GM19397 (cell line): Measurements from ENCODE around the gene NCDN.

ENCODE experiments used
- ATAC-seq: cut with Tn5 transposase; IDR thresholded peaks from one replicate; pipeline ENCODE4 v1.9.1; 2021; ENCODE audit warnings: mild to moderate bottlenecking, moderate library complexity; ENCODE audit not compliant: unreplicated experiment

NCDN gene

GRCh38 chr1:35554266-35555211 is 3.1 kb upstream of the NCDN start:
- no peak for ATAC-seq

- ATAC-seq, result no peak
Observed at GRCh38 chr1:35555212-35555584, 2.4 kb upstream of the NCDN start.

DNA sequence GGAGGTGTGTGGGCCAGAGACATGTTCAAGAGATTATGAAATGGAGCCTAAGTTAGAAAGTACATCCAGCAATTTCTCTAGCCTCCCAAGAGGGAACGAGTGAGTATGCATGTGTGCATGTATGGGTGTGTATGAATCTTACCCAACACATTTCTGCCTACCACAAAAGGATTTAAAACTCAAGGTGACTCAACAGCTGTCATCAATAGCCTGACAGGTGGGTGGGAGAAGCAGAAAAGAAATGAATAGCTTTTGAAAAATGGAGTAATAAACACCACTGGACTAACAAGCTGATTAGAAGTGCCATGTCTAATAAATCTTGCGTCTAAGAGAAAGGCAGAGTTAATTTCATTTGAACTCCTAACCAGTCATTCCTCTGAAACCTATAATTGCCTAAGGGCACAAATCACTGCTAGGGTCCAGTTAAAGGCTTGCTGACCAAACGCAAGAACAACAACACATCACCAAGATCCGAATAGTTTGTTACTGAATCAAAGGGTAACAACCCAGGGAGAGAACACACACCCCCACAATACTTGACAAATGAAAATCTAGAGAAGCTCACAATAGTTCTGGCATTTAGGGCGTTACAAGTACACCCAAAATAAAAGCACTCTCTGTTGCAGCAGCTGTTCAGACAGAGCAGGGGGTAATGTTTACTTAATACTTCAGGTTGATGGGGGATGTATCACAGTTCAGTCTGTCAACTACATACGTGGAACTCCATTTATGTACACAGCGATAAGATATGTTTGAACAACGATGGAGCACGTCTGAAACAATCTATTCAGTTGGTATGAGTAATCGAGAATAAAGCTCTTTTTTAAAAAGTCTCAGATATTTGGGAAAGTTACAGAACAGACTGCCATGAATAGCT is 1.8 kb upstream of the NCDN start:
- no peak for ATAC-seq

- ATAC-seq, result no peak
Observed at GRCh38 chr1:35556484-35557117, 998 bp upstream of the NCDN start.

DNA sequence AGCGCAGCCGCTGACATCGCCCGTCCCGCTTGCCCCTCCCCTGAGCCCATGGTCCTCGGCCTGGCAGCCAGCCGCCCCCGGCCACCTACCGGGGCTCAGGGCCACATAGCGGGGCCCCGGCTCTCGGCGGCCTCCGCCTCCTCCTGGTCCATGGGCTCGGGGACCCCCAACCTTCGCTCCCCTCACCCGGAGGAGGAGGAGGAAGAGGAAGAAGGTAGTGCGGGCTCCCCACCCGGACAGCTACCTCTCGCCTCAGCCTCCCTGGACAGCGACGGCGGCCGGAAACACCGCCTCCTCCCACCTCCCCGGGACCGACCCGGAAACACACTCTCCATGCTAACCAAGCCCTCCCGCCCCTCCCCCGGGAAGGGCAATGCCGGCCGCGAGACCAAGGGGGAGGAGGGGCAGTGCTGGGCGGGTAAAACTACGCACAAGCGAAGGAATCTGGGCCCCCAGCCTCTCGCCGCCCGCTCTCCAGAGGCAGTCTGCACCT is 435 bp upstream of the NCDN start, which contains the start of gene KIAA0319L:
TSS of gene KIAA0319L (minus strand) at position 286 of the 493 bp plus-strand sequence. CDS start 2,912 bp downstream, outside the sequence.
- ATAC-seq, result peak; percentile 73

DNA sequence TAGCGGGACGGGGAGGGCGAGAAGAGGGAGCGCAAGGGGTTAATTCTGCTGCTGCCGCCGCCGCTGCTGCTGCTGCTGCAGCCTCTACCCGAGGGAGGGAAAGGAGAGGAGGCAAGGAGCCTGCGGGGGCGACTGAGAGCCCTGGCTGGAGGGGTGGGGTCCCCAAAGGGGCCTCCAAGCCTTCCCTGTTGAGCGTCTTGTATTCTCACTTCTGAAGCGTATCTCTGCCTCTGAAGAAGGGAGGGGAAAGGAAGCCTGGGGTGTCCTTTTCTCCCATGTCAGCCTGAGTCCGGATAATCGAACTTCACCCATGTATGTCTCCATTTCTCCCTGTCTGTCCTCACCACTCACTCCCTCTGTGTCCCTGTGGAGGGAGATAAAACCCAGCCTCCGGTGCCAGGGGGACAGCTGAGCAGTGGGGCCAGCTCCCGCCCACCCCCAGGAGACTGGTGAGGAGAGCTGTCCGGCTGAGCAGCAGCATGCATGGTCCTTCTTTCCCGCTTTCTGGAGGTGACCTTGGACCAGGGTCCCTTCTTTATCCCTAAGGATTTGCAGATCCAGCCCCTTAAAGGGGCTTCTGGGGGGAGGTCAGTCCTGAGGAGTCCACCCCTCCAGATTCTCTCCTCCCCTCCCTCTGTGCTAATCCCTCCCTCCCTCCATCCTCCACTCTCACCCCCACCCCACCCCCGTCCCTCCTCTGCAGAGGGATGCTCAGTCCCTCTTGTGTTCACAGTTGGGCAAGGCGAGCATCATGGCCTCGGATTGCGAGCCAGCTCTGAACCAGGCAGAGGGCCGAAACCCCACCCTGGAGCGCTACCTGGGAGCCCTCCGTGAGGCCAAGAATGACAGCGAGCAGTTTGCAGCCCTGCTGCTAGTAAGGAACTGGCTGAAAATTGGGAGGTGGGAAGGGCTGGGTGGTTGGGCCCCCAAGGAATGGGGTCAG is 1.0 kb downstream of the NCDN start:
- ATAC-seq, result no peak

GRCh38 chr1:35559317-35559944 is 1.8 kb downstream of the NCDN start:
- no peak for ATAC-seq

GRCh38 chr1:35560256-35561225 is 2.9 kb downstream of the NCDN start:
- no peak for ATAC-seq

- ATAC-seq, result no peak
Observed at GRCh38 chr1:35561297-35561971, 3.8 kb downstream of the NCDN start.

DNA sequence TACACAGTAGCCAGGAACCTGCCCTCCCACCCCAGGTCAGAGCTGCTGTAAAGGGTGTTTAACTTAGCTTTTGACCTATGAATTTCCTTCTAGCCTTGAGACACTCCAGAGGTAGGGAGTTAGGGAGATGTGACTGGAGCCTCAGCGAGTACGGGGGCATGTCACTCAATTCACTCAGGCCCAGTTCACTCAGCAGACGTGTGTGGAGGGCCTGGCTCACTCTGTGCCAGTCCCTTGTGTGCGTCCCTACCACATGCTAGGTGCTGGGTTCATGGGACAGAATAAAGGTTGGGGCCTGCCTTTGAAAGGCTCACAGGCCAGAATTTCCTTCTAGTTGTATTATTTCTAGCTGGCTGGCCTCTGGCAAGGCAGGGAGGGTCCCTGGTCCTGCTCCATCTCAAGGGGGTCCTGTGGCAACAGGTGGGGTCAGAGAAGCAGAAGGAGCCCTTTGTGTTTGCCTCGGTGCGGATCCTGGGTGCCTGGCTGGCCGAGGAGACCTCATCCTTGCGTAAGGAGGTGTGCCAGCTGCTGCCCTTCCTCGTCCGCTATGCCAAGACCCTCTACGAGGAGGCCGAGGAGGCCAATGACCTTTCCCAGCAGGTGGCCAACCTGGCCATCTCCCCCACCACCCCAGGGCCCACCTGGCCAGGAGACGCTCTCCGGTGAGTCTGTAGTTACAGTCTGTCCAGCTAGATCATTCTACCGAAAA is 4.5 kb downstream of the NCDN start:
- ATAC-seq, result no peak

- ATAC-seq, result no peak
Observed at GRCh38 chr1:35563166-35563565, 5.6 kb downstream of the NCDN start.

- ATAC-seq, result no peak
Observed at GRCh38 chr1:35564037-35564883, 6.7 kb downstream of the NCDN start.

- no peak for ATAC-seq
Observed at GRCh38 chr1:35564884-35565741, 7.5 kb downstream of the NCDN start.

DNA sequence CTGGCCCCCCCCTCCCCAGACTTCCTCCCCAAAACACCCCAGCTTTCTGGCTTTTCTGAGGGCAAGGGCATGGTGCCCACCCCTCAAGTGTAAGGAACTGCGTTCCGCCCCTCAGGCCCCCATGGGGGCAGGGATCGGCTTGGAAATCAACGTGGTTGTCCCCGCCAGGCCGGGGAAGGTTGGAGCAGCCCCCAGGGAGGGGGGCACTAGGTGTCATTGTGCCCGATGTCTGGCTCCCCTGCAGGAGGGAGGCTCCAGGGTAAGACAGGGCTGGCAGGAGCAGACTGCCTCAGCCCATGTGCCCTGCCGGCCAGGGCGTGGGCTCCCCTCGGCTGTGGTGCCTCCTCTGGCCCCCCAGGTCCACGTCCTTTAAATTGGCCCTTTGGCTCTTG is 8.1 kb downstream of the NCDN start:
- ATAC-seq, result no peak

DNA sequence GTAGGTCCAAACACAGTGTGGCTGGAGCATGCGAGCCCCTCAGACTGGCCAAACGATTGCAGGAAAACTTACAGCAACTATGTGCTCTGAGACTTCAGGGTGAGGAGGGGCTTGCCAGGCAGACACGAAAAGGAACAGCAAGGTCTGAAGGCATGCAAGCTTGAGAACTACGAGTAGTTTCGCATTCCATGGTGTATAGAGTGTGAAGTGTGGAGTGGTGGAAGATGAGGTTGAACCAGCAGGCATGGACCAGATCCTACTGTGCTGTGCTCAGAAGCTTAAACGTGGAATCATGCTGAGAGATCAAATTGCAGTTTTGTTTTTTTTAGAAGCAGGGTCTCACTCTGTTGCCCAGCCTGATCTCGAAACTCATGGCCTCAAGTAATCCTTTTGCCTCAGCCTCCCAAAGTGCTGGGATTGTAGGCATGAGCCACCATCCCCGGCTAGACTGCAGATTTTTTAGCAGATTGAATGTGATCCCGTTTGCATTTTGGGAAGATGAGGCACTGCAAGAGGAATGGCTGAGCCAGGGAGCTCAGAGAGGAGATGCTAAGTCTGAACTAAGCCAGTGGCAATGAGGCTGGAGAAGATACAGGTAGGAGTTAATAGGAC is 10.5 kb downstream of the NCDN start:
- no peak for ATAC-seq
